CD4-positive, alpha-beta T cell (primary cell): ENCODE results near the gene FKBP2. TPM values are rescaled to one million over a fixed set of nuclear protein-coding genes. Genes with fewer than 3 reads are reported as not detected.

Source experiments
- ATAC-seq: fragments of 200-7000 bp; cut with Tn5 transposase; one replicate; pipeline ENCODE4 v1.10.0; 2022; ENCODE audit warnings: mild to moderate bottlenecking; ENCODE audit not compliant: poor library complexity
- CTCF ChIA-PET: fragments of 350-600 bp; sonication (Branson Sonifier 250); formaldehyde crosslinking; loops from one replicate; lab custom pipeline; 2021; ENCODE audit warnings: antibody characterized with exemption, inconsistent platforms; lab: Charles Lee
- POLR2A ChIA-PET: fragments of 350-600 bp; sonication (Branson Sonifier 250); formaldehyde crosslinking; loops from one replicate; lab custom pipeline; 2021; ENCODE audit warnings: antibody characterized with exemption, inconsistent platforms; lab: Charles Lee
- DNase-seq, 14 experiments: peaks; one replicate each; pipeline ENCODE4 v3.0.0-alpha.2; 2013 to 2020; ENCODE audit warnings: mixed read lengths in 2 of 14
- H3K27ac ChIP-seq, 2 donors: one replicate each; pipeline versions ENCODE4 v1.5.1 to v1.7.0; 2013; ENCODE audit warnings: low read length in 2 of 2, low read depth in 1 of 2, mild to moderate bottlenecking in 1 of 2
- H3K27me3 ChIP-seq, 2 experiments: 1 replicate in 1 of 2; 2 replicates in 1 of 2; pipeline versions ENCODE4 v1.6.1 to v1.7.0; 2013; ENCODE audit warnings: low read length in 2 of 2, control low read depth in 1 of 2, mild to moderate bottlenecking in 1 of 2, moderate library complexity in 1 of 2; ENCODE audit not compliant: insufficient read depth in 2 of 2, control insufficient read depth in 1 of 2
- H3K36me3 ChIP-seq: one replicate; pipeline ENCODE4 v1.6.1; 2013; ENCODE audit warnings: low read length, control low read depth; ENCODE audit not compliant: insufficient read depth
- H3K4me1 ChIP-seq: one replicate; pipeline ENCODE4 v1.6.1; 2013; ENCODE audit warnings: low read length, control low read depth; ENCODE audit not compliant: insufficient read depth
- H3K4me3 ChIP-seq: one replicate; pipeline ENCODE4 v1.5.1; 2013; ENCODE audit warnings: mild to moderate bottlenecking, low read length, moderate library complexity
- H3K9me3 ChIP-seq, 2 experiments: 1 replicate in 1 of 2; 2 replicates in 1 of 2; pipeline versions ENCODE4 v1.6.1 to v1.7.0; 2013; ENCODE audit warnings: low read length in 2 of 2, mild to moderate bottlenecking in 2 of 2, control low read depth in 1 of 2, moderate library complexity in 1 of 2; ENCODE audit not compliant: control insufficient read depth in 1 of 2, insufficient read depth in 1 of 2
- H3K27ac Mint-ChIP-seq: one replicate; pipeline ENCODE4 v1.8.0; 2020; ENCODE audit warnings: mixed read lengths
- H3K27me3 Mint-ChIP-seq: one replicate; pipeline ENCODE4 v1.8.0; 2021; ENCODE audit warnings: mixed read lengths
- H3K36me3 Mint-ChIP-seq: one replicate; pipeline ENCODE4 v1.8.0; 2021; ENCODE audit warnings: low read depth, mixed read lengths
- H3K4me1 Mint-ChIP-seq: one replicate; pipeline ENCODE4 v1.8.0; 2021; ENCODE audit warnings: low read depth, mixed read lengths
- H3K4me3 Mint-ChIP-seq: one replicate; pipeline ENCODE4 v1.8.0; 2020; ENCODE audit warnings: mild to moderate bottlenecking, mixed read lengths
- H3K9me3 Mint-ChIP-seq: one replicate; pipeline ENCODE4 v1.8.0; 2020; ENCODE audit warnings: mixed read lengths
- CTCF ChIP-seq: fragments of 200-600 bp; IDR thresholded peaks from one replicate; pipeline ENCODE4 v1.8.0; 2022; ENCODE audit warnings: antibody characterized with exemption, mild to moderate bottlenecking
- intact Hi-C, 2 experiments: fragments of 100-400 bp; cut with DNase I in 1 of 2; cut with micrococcal nuclease in 1 of 2; formaldehyde crosslinking; loops; one replicate each; pipeline versions ENCODE4 v1.15.1 to v1.9.0; 2023 to 2025; cut with DNase I, micrococcal nuclease
- total RNA-seq, 174 experiments: library from RNA in 2 of 174; stranded (reverse) in 2 of 174; gene quantifications; one replicate each; pipeline ENCODE4 v1.2.3 and lab custom pipeline; 2021 to 2026

The FKBP2 gene
- total RNA-seq, 2 experiments from 2014 or later: 11.2 to 14.6 TPM

GRCh38 chr11:64225608-64226506, 15.0 kb upstream of the FKBP2 start, which contains the start of the genes NUDT22 and TRPT1:
Gene NUDT22 (plus strand): TSS chr11:64226274. CDS start chr11:64226653, 379 bp downstream.
Gene TRPT1 (minus strand): TSS chr11:64226186. CDS start chr11:64225860, 326 bp downstream.
- DNase-seq (peak; percentile 79 to 96 (median 91)), ATAC-seq (peak; percentile 67)
- ChIA-PET POLR2A (interaction anchor here (1.0 to 6.3 kb wide), 17 partner anchors 9 to 1394 kb away, joined by 3 to 116 read pairs (median 7); partner anchors contain the start of genes BAD, CCDC88B, FERMT3 and FKBP2), CTCF (interaction anchor here (0.8 to 3.4 kb wide), 9 partner anchors 11 to 79 kb away, joined by 3 to 15 read pairs (median 5); partner anchors contain the start of genes ESRRA, FERMT3, PPP1R14B and STIP1)
- Histone ChIP-seq H3K36me3 (peaks cover 24% of the 10 kb centered on the region), H3K4me3 (peak within 1 kb of the TSS; percentile 99), H3K27me3 (no peaks in the 10 kb centered on the region), H3K4me1 (peaks cover 57% of the 10 kb centered on the region), H3K27ac (peak within 1 kb of the TSS; percentile 77 to 87), H3K9me3 (no peaks in the 10 kb centered on the region)
- TF ChIP-seq CTCF: peak; percentile 7
- Mint-ChIP-seq H3K4me3 (peak within 1 kb of the TSS; percentile 97), H3K36me3 (peaks cover 6% of the 10 kb centered on the region), H3K27ac (peak within 1 kb of the TSS; percentile 87), H3K27me3 (no peaks in the 10 kb centered on the region), H3K4me1 (peaks cover 39% of the 10 kb centered on the region), H3K9me3 (no peaks in the 10 kb centered on the region)
- intact Hi-C loops: loop anchor here (1.0 to 2.0 kb wide), 4 partner anchors 15 to 40 kb away; partner anchors contain the start of genes FERMT3 (in 2 of the 2), FKBP2 (in 1 of the 2) and STIP1 (in 1 of the 2)

GRCh38 chr11:64226507-64227051, 14.3 kb upstream of the FKBP2 start:
- no peaks in the 10 kb centered on the region for H3K27me3 Mint-ChIP-seq
- CTCF ChIA-PET: interaction anchor here (0.9 to 3.4 kb wide), 10 partner anchors 10 to 78 kb away, joined by 3 to 15 read pairs (median 4); partner anchors contain the start of genes ESRRA, FERMT3, PLCB3 and PPP1R14B

More at GRCh38 chr11:64226507-64227051, 14.3 kb upstream of the FKBP2 start:
- no peaks in the 10 kb centered on the region for H3K36me3 Mint-ChIP-seq
- peak overlapping the region; percentile 97 for H3K4me3 Mint-ChIP-seq
- H3K4me1 Mint-ChIP-seq: peaks cover 42% of the 10 kb centered on the region
- intact Hi-C loops: loop anchor here (1.0 to 2.0 kb wide), 3 partner anchors 14 to 40 kb away; partner anchors contain the start of genes FERMT3 (in 1 of the 2), FKBP2 (in 1 of the 2) and STIP1 (in 1 of the 2)
- Histone ChIP-seq H3K36me3 (peaks cover 20% of the 10 kb centered on the region), H3K4me1 (peaks cover 64% of the 10 kb centered on the region), H3K4me3 (peak overlapping the region; percentile 99), H3K27me3 (no peaks in the 10 kb centered on the region), H3K9me3 (no peaks in the 10 kb centered on the region), H3K27ac (peak overlapping the region; percentile 77 to 87)
- ATAC-seq: peak; percentile 18
- peak overlapping the region; percentile 80 for H3K27ac Mint-ChIP-seq
- TF ChIP-seq CTCF: no peak
- POLR2A ChIA-PET: interaction anchor here (1.0 to 6.3 kb wide), 17 partner anchors 9 to 1394 kb away, joined by 3 to 116 read pairs (median 7); partner anchors contain the start of genes BAD, CCDC88B, FERMT3 and FKBP2
- no peaks in the 10 kb centered on the region for H3K9me3 Mint-ChIP-seq
- DNase-seq: peak in 11 of 14 experiments; percentile 27 to 77 (median 51)
